IMR-90 (cell line): Measurements from ENCODE around the gene ITPR2. TPM values are rescaled to one million over a fixed set of nuclear protein-coding genes. Genes with fewer than 3 reads are reported as not detected.

Experiments used
- ATAC-seq: fragments of 200-7000 bp; cut with Tn5 transposase; 2 replicates; pipeline ENCODE4 v1.9.1; 2020; ENCODE audit warnings: low read depth, mild to moderate bottlenecking, moderate library complexity
- BruUV-seq: library from RNA; stranded (reverse); fragments of 400-500 nt; replicated peaks from 2 replicates; lab custom pipeline; 2021; lab: Mats Ljungman, UMichigan
- CTCF ChIA-PET: fragments of 300-600 bp; formaldehyde crosslinking; extraction: SDS; loops from one replicate; lab custom pipeline; 2021; ENCODE audit warnings: antibody characterized with exemption; lab: Yijun Ruan, JAX
- POLR2A ChIA-PET: fragments of 300-600 bp; sonication (Branson Sonifier 250); formaldehyde crosslinking; loops from one replicate; lab custom pipeline; 2022; ENCODE audit warnings: antibody characterized with exemption; ENCODE audit not compliant: unreplicated experiment; lab: Charles Lee
- DNase-seq: peaks from one replicate; pipeline ENCODE4 v3.0.0; 2013
- H2AFZ ChIP-seq: replicated peaks from 2 replicates; pipeline ENCODE3; 2013; ENCODE audit warnings: low read length, mild to moderate bottlenecking; ENCODE audit not compliant: poor library complexity
- H2AK5ac ChIP-seq: 2 replicates; pipeline ENCODE4 v1.6.1; 2013; ENCODE audit warnings: low read depth, low read length, inconsistent platforms
- H2AK9ac ChIP-seq: replicated peaks from 2 replicates; pipeline ENCODE3; 2013; ENCODE audit warnings: mild to moderate bottlenecking, low read depth, low read length, moderate library complexity; ENCODE audit not compliant: poor library complexity
- H2BK120ac ChIP-seq: 2 replicates; pipeline ENCODE4 v1.6.1; 2013; ENCODE audit warnings: low read depth, low read length, inconsistent platforms
- H2BK15ac ChIP-seq: 3 replicates; pipeline ENCODE4 v1.6.1; 2013; ENCODE audit warnings: low read depth, low read length, inconsistent platforms
- H2BK20ac ChIP-seq: 2 replicates; pipeline ENCODE4 v1.6.1; 2013; ENCODE audit warnings: low read depth, mild to moderate bottlenecking, inconsistent platforms, low read length, moderate library complexity
- H2BK5ac ChIP-seq: 2 replicates; pipeline ENCODE4 v1.6.1; 2013; ENCODE audit warnings: mild to moderate bottlenecking, low read depth, low read length, inconsistent platforms; ENCODE audit not compliant: poor library complexity, severe bottlenecking
- H3K14ac ChIP-seq: replicated peaks from 2 replicates; pipeline ENCODE4 v1.6.1; 2013; ENCODE audit warnings: low read depth, low read length, inconsistent platforms
- H3K18ac ChIP-seq: 2 replicates; pipeline ENCODE4 v1.6.1; 2013; ENCODE audit warnings: low read depth, low read length, control low read depth
- H3K23ac ChIP-seq: 2 replicates; pipeline ENCODE4 v1.6.1; 2013; ENCODE audit warnings: low read depth, low read length, inconsistent platforms
- H3K27ac ChIP-seq: 2 replicates; pipeline ENCODE4 v1.5.1; 2013; ENCODE audit warnings: mild to moderate bottlenecking, control low read depth, low read length; ENCODE audit not compliant: insufficient read depth
- H3K27me3 ChIP-seq: 2 replicates; pipeline ENCODE4 v1.6.1; 2013; ENCODE audit warnings: low read length; ENCODE audit not compliant: control insufficient read depth, insufficient read depth
- H3K36me3 ChIP-seq: 2 replicates; pipeline ENCODE4 v1.6.1; 2013; ENCODE audit warnings: low read length, mixed read lengths; ENCODE audit not compliant: control insufficient read depth, insufficient read depth
- H3K4ac ChIP-seq: 2 replicates; pipeline ENCODE4 v1.6.1; 2013; ENCODE audit warnings: low read depth, low read length, inconsistent platforms
- H3K4me1 ChIP-seq: 2 replicates; pipeline ENCODE4 v1.6.1; 2013; ENCODE audit warnings: low read length, mixed read lengths; ENCODE audit not compliant: control insufficient read depth, insufficient read depth
- H3K4me2 ChIP-seq: 2 replicates; pipeline ENCODE4 v1.6.1; 2013; ENCODE audit warnings: low read depth, mild to moderate bottlenecking, control low read depth, low read length, moderate library complexity
- H3K4me3 ChIP-seq: 2 replicates; pipeline ENCODE4 v1.5.1; 2013; ENCODE audit warnings: low read depth, mild to moderate bottlenecking, control low read depth, low read length, moderate library complexity; ENCODE audit not compliant: insufficient read depth
- H3K56ac ChIP-seq: 2 replicates; pipeline ENCODE4 v1.6.1; 2013; ENCODE audit warnings: low read length, inconsistent platforms; ENCODE audit not compliant: insufficient read depth; ENCODE audit errors: extremely low read depth
- H3K79me1 ChIP-seq, 2 experiments: 2 replicates each; pipeline ENCODE4 v1.6.1; 2013; ENCODE audit warnings: low read length in 2 of 2, inconsistent platforms in 1 of 2, low read depth in 1 of 2
- H3K9ac ChIP-seq: 2 replicates; pipeline ENCODE4 v1.6.1; 2013; ENCODE audit warnings: low read depth, low read length, control low read depth
- H3K9me1 ChIP-seq: 2 replicates; pipeline ENCODE4 v1.6.1; 2013; ENCODE audit warnings: low read length, inconsistent platforms; ENCODE audit not compliant: insufficient read depth
- H3K9me3 ChIP-seq: 2 replicates; pipeline ENCODE4 v1.6.1; 2013; ENCODE audit warnings: low read length; ENCODE audit not compliant: control insufficient read depth, insufficient read depth
- H4K20me1 ChIP-seq: 2 replicates; pipeline ENCODE4 v1.6.1; 2013; ENCODE audit warnings: low read length, inconsistent platforms; ENCODE audit not compliant: insufficient read depth
- H4K5ac ChIP-seq: 2 replicates; pipeline ENCODE4 v1.6.1; 2013; ENCODE audit warnings: mild to moderate bottlenecking, low read depth, low read length, control low read depth
- H4K8ac ChIP-seq, 2 experiments: 2 replicates each; pipeline ENCODE4 v1.6.1; 2013; ENCODE audit warnings: low read depth in 2 of 2, low read length in 2 of 2, control low read depth in 1 of 2, inconsistent platforms in 1 of 2
- H4K91ac ChIP-seq: 2 replicates; pipeline ENCODE4 v1.6.1; 2013; ENCODE audit warnings: low read depth, low read length, inconsistent platforms; ENCODE audit not compliant: insufficient read depth
- BHLHE40 ChIP-seq: fragments of 150-350 bp; IDR thresholded peaks from 2 replicates; pipeline ENCODE4 v1.6.1; 2016; ENCODE audit warnings: mild to moderate bottlenecking, low read depth, low read length
- CEBPB ChIP-seq: IDR thresholded peaks from 2 replicates; pipeline ENCODE4 v1.6.1; 2012; ENCODE audit warnings: low read depth, low read length, improper control_type of control experiment
- CHD1 ChIP-seq: IDR thresholded peaks from 2 replicates; pipeline ENCODE4 v1.6.1; 2012; ENCODE audit warnings: low read depth, low read length, improper control_type of control experiment
- CTCF ChIP-seq: conservative IDR thresholded peaks from 2 replicates; pipeline ENCODE4 v1.5.1; 2012; ENCODE audit warnings: mild to moderate bottlenecking, low read depth, low read length, improper control_type of control experiment
- FOS ChIP-seq: fragments of 150-350 bp; IDR thresholded peaks from 2 replicates; pipeline ENCODE4 v1.6.1; 2016; ENCODE audit warnings: low read depth, low read length
- MAFK ChIP-seq: IDR thresholded peaks from 2 replicates; pipeline ENCODE4 v1.6.1; 2012; ENCODE audit warnings: low read depth, low read length, improper control_type of control experiment
- MAZ ChIP-seq: IDR thresholded peaks from 2 replicates; pipeline ENCODE4 v1.6.1; 2012; ENCODE audit warnings: low read depth, mild to moderate bottlenecking, low read length, improper control_type of control experiment, moderate library complexity, borderline replicate concordance
- MXI1 ChIP-seq: IDR thresholded peaks from 2 replicates; pipeline ENCODE4 v1.6.1; 2012; ENCODE audit warnings: low read depth, mild to moderate bottlenecking, low read length, moderate library complexity, borderline replicate concordance
- NFE2L2 ChIP-seq: fragments of 150-350 bp; IDR thresholded peaks from 2 replicates; pipeline ENCODE4 v1.6.1; 2016; ENCODE audit warnings: low read depth, mild to moderate bottlenecking, low read length
- POLR2A ChIP-seq: IDR thresholded peaks from 2 replicates; pipeline ENCODE4 v1.6.1; 2012; ENCODE audit warnings: mild to moderate bottlenecking, low read depth, low read length
- RAD21 ChIP-seq: IDR thresholded peaks from 2 replicates; pipeline ENCODE4 v1.6.1; 2012; ENCODE audit warnings: low read length, improper control_type of control experiment
- RCOR1 ChIP-seq: IDR thresholded peaks from 2 replicates; pipeline ENCODE4 v1.6.1; 2012; ENCODE audit warnings: mild to moderate bottlenecking, low read length, improper control_type of control experiment; ENCODE audit not compliant: insufficient replicate concordance
- RFX5 ChIP-seq: IDR thresholded peaks from 2 replicates; pipeline ENCODE4 v1.8.0; 2012; ENCODE audit warnings: low read depth, mild to moderate bottlenecking, low read length, moderate library complexity
- SMC3 ChIP-seq: fragments of 150-350 bp; IDR thresholded peaks from 2 replicates; pipeline ENCODE4 v1.6.1; 2016; ENCODE audit warnings: low read depth, mild to moderate bottlenecking, antibody characterized with exemption, low read length, moderate library complexity
- WGBS, 2 experiments: methylation state at CpG; one replicate each; pipeline versions ENCODE4 v1.1.5 to v1.1.7; 2013; ENCODE audit warnings: missing lambda C conversion rate in 2 of 2; ENCODE audit not compliant: insufficient read length in 1 of 2; ENCODE audit errors: extremely low coverage in 2 of 2; 5-methylcytosine and 5-hydroxymethylcytosine counted together
- dilution Hi-C: fragments of 300-500 bp; cut with HindIII; formaldehyde crosslinking; loops from one replicate; pipeline ENCODE4 v1.14.3; 2018; ENCODE audit warnings: low sequenced_read_pairs; ENCODE audit not compliant: unreplicated experiment
- in situ Hi-C: fragments of 300-500 bp; cut with MboI; formaldehyde crosslinking; loops from 3 replicates; pipeline ENCODE4 v1.14.3; 2019; ENCODE audit warnings: low sequenced_read_pairs, inconsistent platforms, mixed read lengths
- intact Hi-C: fragments of 100-400 bp; cut with micrococcal nuclease; formaldehyde crosslinking; loops from 2 replicates; pipeline ENCODE4 v1.10.0; 2022
- polyA plus RNA-seq, 3 experiments: library from polyadenylated mRNA; depleted of rRNA; stranded (reverse); fragments of >200 nt; gene quantifications; 2 replicates each; pipeline ENCODE4 v1.2.3, GENCODE V29; 2012; ENCODE audit warnings: low replicate concordance in 1 of 3
- total RNA-seq: library from RNA; depleted of rRNA; stranded (reverse); fragments of >200 nt; gene quantifications from 2 replicates; pipeline ENCODE4 v1.2.3, GENCODE V29; 2012
- TF ChIP-seq, protein P1 (sequence below): fragments of 150-350 bp; IDR thresholded peaks from 2 replicates; pipeline ENCODE4 v1.6.1; 2017; ENCODE audit warnings: mild to moderate bottlenecking, antibody characterized with exemption, low read length, low read depth
- TF ChIP-seq, protein P2 (sequence below): fragments of 150-350 bp; IDR thresholded peaks from 2 replicates; pipeline ENCODE4 v1.6.1; 2016; ENCODE audit warnings: low read depth, mild to moderate bottlenecking, low read length, moderate library complexity, borderline replicate concordance

Gene ITPR2
- total and polyA plus RNA-seq, 2 of the 4 experiments (the other 2 are of a cell fraction), result 1.2 to 9.0 TPM

DNA sequence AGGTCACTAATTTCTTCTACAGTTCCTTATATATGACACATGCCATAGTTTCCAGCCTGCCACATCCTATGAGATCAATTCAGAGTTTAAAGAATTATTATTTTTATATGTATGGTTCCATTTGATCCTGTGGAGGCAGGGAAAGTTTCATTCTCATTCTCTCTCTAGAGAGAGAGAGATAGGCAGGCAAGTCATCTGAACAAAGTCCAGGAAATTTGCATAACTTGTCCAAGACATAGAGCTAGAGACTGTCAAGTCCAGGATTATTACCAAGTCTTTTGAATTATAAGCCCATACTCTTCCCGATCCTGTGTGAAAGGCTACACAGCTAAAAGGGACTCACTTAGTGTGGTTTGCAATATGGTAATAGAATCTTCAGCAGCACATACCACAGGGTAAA is 422.3 kb downstream of the ITPR2 start:
- no peak overlapping the region for H4K5ac ChIP-seq
- no CpG with 5 or more reads among the region's 1 CpG for WGBS, 2 experiments
- H3K56ac ChIP-seq, result no peak overlapping the region
- H2BK5ac ChIP-seq, result no peak overlapping the region
- H2AK5ac ChIP-seq, result no peak overlapping the region
- intact Hi-C loops (no loop called here), in situ Hi-C loops (no loop called here), dilution Hi-C loops (no loop called here)
- ChIA-PET POLR2A (no interaction called here), CTCF (no interaction called here)
- no peak overlapping the region for H2BK20ac ChIP-seq
- H3K79me1 ChIP-seq, result no peaks in the 10 kb centered on the region
- H2BK15ac ChIP-seq, result no peak overlapping the region
- no peak overlapping the region for H2AK9ac ChIP-seq
- no peak overlapping the region for H4K91ac ChIP-seq
- H3K36me3 ChIP-seq, result no peaks in the 10 kb centered on the region
- no peak overlapping the region for H3K4me3 ChIP-seq
- no peak overlapping the region for H3K4me2 ChIP-seq
- no peak overlapping the region for H2BK120ac ChIP-seq
- H3K4me1 ChIP-seq, result no peaks in the 10 kb centered on the region
- no peak overlapping the region for H3K14ac ChIP-seq
- no peak overlapping the region for H2AFZ ChIP-seq
- H3K9me1 ChIP-seq, result no peaks in the 10 kb centered on the region
- no peak overlapping the region for H4K8ac ChIP-seq
- ATAC-seq (no peak), DNase-seq (no peak)
- no TSS peak for BruUV-seq
- H3K27me3 ChIP-seq, result no peaks in the 10 kb centered on the region
- H3K9me3 ChIP-seq, result no peaks in the 10 kb centered on the region
- no peak overlapping the region for H3K18ac ChIP-seq
- H3K27ac ChIP-seq, result no peak overlapping the region
- no peaks in the 10 kb centered on the region for H4K20me1 ChIP-seq
- H3K9ac ChIP-seq, result no peak overlapping the region
- TF ChIP-seq POLR2A (no peak), RFX5 (no peak), NFE2L2 (no peak), FOS (no peak), SMC3 (no peak), CEBPB (no peak), CTCF (no peak), MAZ (no peak), MXI1 (no peak), RCOR1 (no peak), RAD21 (no peak), CHD1 (no peak), BHLHE40 (no peak), MAFK (no peak)
- TF ChIP-seq, protein P1, sequence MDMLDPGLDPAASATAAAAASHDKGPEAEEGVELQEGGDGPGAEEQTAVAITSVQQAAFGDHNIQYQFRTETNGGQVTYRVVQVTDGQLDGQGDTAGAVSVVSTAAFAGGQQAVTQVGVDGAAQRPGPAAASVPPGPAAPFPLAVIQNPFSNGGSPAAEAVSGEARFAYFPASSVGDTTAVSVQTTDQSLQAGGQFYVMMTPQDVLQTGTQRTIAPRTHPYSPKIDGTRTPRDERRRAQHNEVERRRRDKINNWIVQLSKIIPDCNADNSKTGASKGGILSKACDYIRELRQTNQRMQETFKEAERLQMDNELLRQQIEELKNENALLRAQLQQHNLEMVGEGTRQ, result no peak
- TF ChIP-seq, protein P2, sequence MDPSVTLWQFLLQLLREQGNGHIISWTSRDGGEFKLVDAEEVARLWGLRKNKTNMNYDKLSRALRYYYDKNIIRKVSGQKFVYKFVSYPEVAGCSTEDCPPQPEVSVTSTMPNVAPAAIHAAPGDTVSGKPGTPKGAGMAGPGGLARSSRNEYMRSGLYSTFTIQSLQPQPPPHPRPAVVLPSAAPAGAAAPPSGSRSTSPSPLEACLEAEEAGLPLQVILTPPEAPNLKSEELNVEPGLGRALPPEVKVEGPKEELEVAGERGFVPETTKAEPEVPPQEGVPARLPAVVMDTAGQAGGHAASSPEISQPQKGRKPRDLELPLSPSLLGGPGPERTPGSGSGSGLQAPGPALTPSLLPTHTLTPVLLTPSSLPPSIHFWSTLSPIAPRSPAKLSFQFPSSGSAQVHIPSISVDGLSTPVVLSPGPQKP, result no peak
- H3K4ac ChIP-seq, result no peak overlapping the region
- H3K23ac ChIP-seq, result no peak overlapping the region
